Measurements from ENCODE around the gene ZFP57. TPM values are rescaled to one million over a fixed set of nuclear protein-coding genes. Genes with fewer than 3 reads are reported as not detected.

ZFP57 gene
- not detected for polyA plus RNA-seq (2013, experiment 1 of 2)
- not detected for polyA plus RNA-seq (2013, experiment 2 of 2)

- no peak within 1 kb of the TSS for H3K27ac ChIP-seq (ENCODE audit: low read depth, low read length, severe bottlenecking)
- H3K36me3 ChIP-seq (ENCODE audit: control insufficient read depth, insufficient read depth, low read length), result no peaks in the 10 kb centered on the region
- H3K9me3 ChIP-seq (ENCODE audit: control insufficient read depth, low read length), result no peaks in the 10 kb centered on the region
- WGBS, 2 experiments (ENCODE audit: insufficient coverage in 2 of 2), result 95 to 96% methylated on average over 26 to 29 of the region's 31 CpGs
- H3K4me1 ChIP-seq (ENCODE audit: control insufficient read depth, insufficient read depth, low read length, poor library complexity, severe bottlenecking), result no peaks in the 10 kb centered on the region
- no peak within 1 kb of the TSS for H3K4me3 ChIP-seq (ENCODE audit: extremely low read depth, insufficient read depth, low read length, poor library complexity, severe bottlenecking)
Observed at GRCh38 chr6:29680904-29681303, at the start of gene ZFP57. TSS of gene ZFP57 (minus strand) at chr6:29681152. CDS start at chr6:29677003, 4,149 bp downstream.

- Histone ChIP-seq H3K36me3 (ENCODE audit: control insufficient read depth, insufficient read depth, low read length) (no peaks in the 10 kb centered on the region), H3K27ac (ENCODE audit: low read depth, low read length, severe bottlenecking) (no peak overlapping the region), H3K9me3 (ENCODE audit: control insufficient read depth, low read length) (no peaks in the 10 kb centered on the region), H3K4me1 (ENCODE audit: control insufficient read depth, insufficient read depth, low read length, poor library complexity, severe bottlenecking) (no peaks in the 10 kb centered on the region), H3K4me3 (ENCODE audit: extremely low read depth, insufficient read depth, low read length, poor library complexity, severe bottlenecking) (no peak overlapping the region)
- WGBS, 2 experiments (ENCODE audit: insufficient coverage in 2 of 2), result 56 to 59% methylated on average over 4 to 6 of the region's 7 CpGs
Observed at GRCh38 chr6:29730575-29731126, 49.7 kb upstream of the ZFP57 start.

- Histone ChIP-seq H3K36me3 (ENCODE audit: control insufficient read depth, insufficient read depth, low read length) (no peaks in the 10 kb centered on the region), H3K9me3 (ENCODE audit: control insufficient read depth, low read length) (no peaks in the 10 kb centered on the region), H3K4me1 (ENCODE audit: control insufficient read depth, insufficient read depth, low read length, poor library complexity, severe bottlenecking) (no peaks in the 10 kb centered on the region), H3K4me3 (ENCODE audit: extremely low read depth, insufficient read depth, low read length, poor library complexity, severe bottlenecking) (no peak overlapping the region), H3K27ac (ENCODE audit: low read depth, low read length, severe bottlenecking) (no peak overlapping the region)
- WGBS, 2 experiments (ENCODE audit: insufficient coverage in 2 of 2), result 67 to 78% methylated on average over 2 to 6 of the region's 6 CpGs
Observed at GRCh38 chr6:29729774-29730328, 48.9 kb upstream of the ZFP57 start.

GRCh38 chr6:29728875-29729270, 47.9 kb upstream of the ZFP57 start:
- H3K4me3 ChIP-seq (ENCODE audit: extremely low read depth, insufficient read depth, low read length, poor library complexity, severe bottlenecking), result no peak overlapping the region
- H3K9me3 ChIP-seq (ENCODE audit: control insufficient read depth, low read length), result no peaks in the 10 kb centered on the region
- no peaks in the 10 kb centered on the region for H3K36me3 ChIP-seq (ENCODE audit: control insufficient read depth, insufficient read depth, low read length)
- no peaks in the 10 kb centered on the region for H3K4me1 ChIP-seq (ENCODE audit: control insufficient read depth, insufficient read depth, low read length, poor library complexity, severe bottlenecking)
- H3K27ac ChIP-seq (ENCODE audit: low read depth, low read length, severe bottlenecking), result no peak overlapping the region

- Histone ChIP-seq H3K4me3 (ENCODE audit: extremely low read depth, insufficient read depth, low read length, poor library complexity, severe bottlenecking) (no peak overlapping the region), H3K27ac (ENCODE audit: low read depth, low read length, severe bottlenecking) (no peak overlapping the region), H3K9me3 (ENCODE audit: control insufficient read depth, low read length) (no peaks in the 10 kb centered on the region), H3K36me3 (ENCODE audit: control insufficient read depth, insufficient read depth, low read length) (no peaks in the 10 kb centered on the region), H3K4me1 (ENCODE audit: control insufficient read depth, insufficient read depth, low read length, poor library complexity, severe bottlenecking) (no peaks in the 10 kb centered on the region)
- whole genome bisulfite sequencing, 2 experiments (ENCODE audit: insufficient coverage in 2 of 2), result 80% methylated on average over 2 of the region's 3 CpGs; no CpG with 5 or more reads in 1 of the 2 experiments
Observed at GRCh38 chr6:29728173-29728874, 47.4 kb upstream of the ZFP57 start.

- no peaks in the 10 kb centered on the region for H3K9me3 ChIP-seq (ENCODE audit: control insufficient read depth, low read length)
- H3K27ac ChIP-seq (ENCODE audit: low read depth, low read length, severe bottlenecking), result no peak overlapping the region
- H3K4me3 ChIP-seq (ENCODE audit: extremely low read depth, insufficient read depth, low read length, poor library complexity, severe bottlenecking), result no peak overlapping the region
- 82% methylated on average over 2 of the region's 2 CpGs; no CpG with 5 or more reads in 1 of the 2 experiments for WGBS, 2 experiments (ENCODE audit: insufficient coverage in 2 of 2)
- H3K36me3 ChIP-seq (ENCODE audit: control insufficient read depth, insufficient read depth, low read length), result no peaks in the 10 kb centered on the region
- no peaks in the 10 kb centered on the region for H3K4me1 ChIP-seq (ENCODE audit: control insufficient read depth, insufficient read depth, low read length, poor library complexity, severe bottlenecking)
Observed at GRCh38 chr6:29727637-29728036, 46.7 kb upstream of the ZFP57 start.

- Histone ChIP-seq H3K36me3 (ENCODE audit: control insufficient read depth, insufficient read depth, low read length) (no peaks in the 10 kb centered on the region), H3K9me3 (ENCODE audit: control insufficient read depth, low read length) (no peaks in the 10 kb centered on the region), H3K27ac (ENCODE audit: low read depth, low read length, severe bottlenecking) (no peak overlapping the region), H3K4me3 (ENCODE audit: extremely low read depth, insufficient read depth, low read length, poor library complexity, severe bottlenecking) (no peak overlapping the region), H3K4me1 (ENCODE audit: control insufficient read depth, insufficient read depth, low read length, poor library complexity, severe bottlenecking) (no peaks in the 10 kb centered on the region)
- WGBS, 2 experiments (ENCODE audit: insufficient coverage in 2 of 2), result 86 to 98% methylated on average over 5 to 6 of the region's 9 CpGs
Observed at GRCh38 chr6:29726571-29727194, 45.7 kb upstream of the ZFP57 start.

GRCh38 chr6:29726001-29726400, 45.0 kb upstream of the ZFP57 start:
- no peak overlapping the region for H3K27ac ChIP-seq (ENCODE audit: low read depth, low read length, severe bottlenecking)
- no peaks in the 10 kb centered on the region for H3K36me3 ChIP-seq (ENCODE audit: control insufficient read depth, insufficient read depth, low read length)
- WGBS, 2 experiments (ENCODE audit: insufficient coverage in 2 of 2), result 86% methylated on average over 1 of the region's 1 CpG; no CpG with 5 or more reads in 1 of the 2 experiments
- no peaks in the 10 kb centered on the region for H3K9me3 ChIP-seq (ENCODE audit: control insufficient read depth, low read length)
- H3K4me1 ChIP-seq (ENCODE audit: control insufficient read depth, insufficient read depth, low read length, poor library complexity, severe bottlenecking), result no peaks in the 10 kb centered on the region
- no peak overlapping the region for H3K4me3 ChIP-seq (ENCODE audit: extremely low read depth, insufficient read depth, low read length, poor library complexity, severe bottlenecking)

- H3K4me1 ChIP-seq (ENCODE audit: control insufficient read depth, insufficient read depth, low read length, poor library complexity, severe bottlenecking), result no peaks in the 10 kb centered on the region
- H3K27ac ChIP-seq (ENCODE audit: low read depth, low read length, severe bottlenecking), result no peak overlapping the region
- no peaks in the 10 kb centered on the region for H3K36me3 ChIP-seq (ENCODE audit: control insufficient read depth, insufficient read depth, low read length)
- 87 to 92% methylated on average over 6 to 10 of the region's 11 CpGs for WGBS, 2 experiments (ENCODE audit: insufficient coverage in 2 of 2)
- no peaks in the 10 kb centered on the region for H3K9me3 ChIP-seq (ENCODE audit: control insufficient read depth, low read length)
- H3K4me3 ChIP-seq (ENCODE audit: extremely low read depth, insufficient read depth, low read length, poor library complexity, severe bottlenecking), result no peak overlapping the region
Observed at GRCh38 chr6:29724937-29725869, 44.3 kb upstream of the ZFP57 start.
